Activated CD8-positive, alpha-beta T cell treated with anti-CD3 and anti-CD28 coated beads, Interleukin-2, amount 10 ng/mL, durations not matched to agents 7 days and 5 days (primary cell): ENCODE results near the gene TANC1. TPM values are rescaled to one million over a fixed set of nuclear protein-coding genes. Genes with fewer than 3 reads are reported as not detected.

Experiments used
- ATAC-seq: fragments of 150-1000 bp; cut with Tn5 transposase; one replicate; pipeline ENCODE4 v1.10.0; 2021; ENCODE audit warnings: moderate library complexity
- CTCF ChIA-PET: fragments of 350-600 bp; sonication (Branson Sonifier 250); formaldehyde crosslinking; loops from one replicate; lab custom pipeline; 2021; ENCODE audit warnings: antibody characterized with exemption; lab: Charles Lee
- POLR2A ChIA-PET: fragments of 350-600 bp; sonication (Branson Sonifier 250); formaldehyde crosslinking; loops from one replicate; lab custom pipeline; 2021; ENCODE audit warnings: antibody characterized with exemption; lab: Charles Lee
- DNase-seq: peaks from one replicate; pipeline ENCODE4 v3.0.0-alpha.2; 2020
- H3K27ac Mint-ChIP-seq: one replicate; pipeline ENCODE4 v1.8.0; 2021; ENCODE audit warnings: mild to moderate bottlenecking, mixed read lengths
- H3K27me3 Mint-ChIP-seq: one replicate; pipeline ENCODE4 v1.8.0; 2021; ENCODE audit warnings: low read depth, mixed read lengths
- H3K36me3 Mint-ChIP-seq: one replicate; pipeline ENCODE4 v1.8.0; 2021; ENCODE audit warnings: low read depth, mixed read lengths
- H3K4me1 Mint-ChIP-seq: one replicate; pipeline ENCODE4 v1.8.0; 2021; ENCODE audit warnings: low read depth, mixed read lengths
- H3K4me3 Mint-ChIP-seq: one replicate; pipeline ENCODE4 v1.8.0; 2021; ENCODE audit warnings: mild to moderate bottlenecking, mixed read lengths
- H3K9me3 Mint-ChIP-seq: one replicate; pipeline ENCODE4 v1.8.0; 2022; ENCODE audit warnings: mixed read lengths; ENCODE audit not compliant: insufficient read depth
- total RNA-seq, 2 experiments: library from RNA; stranded (reverse); gene quantifications; one replicate each; pipeline ENCODE4 v1.2.3, GENCODE V29; 2021

The TANC1 gene
- total RNA-seq, 2 experiments from 2014 or later, result 0.37 to 0.55 TPM

DNA sequence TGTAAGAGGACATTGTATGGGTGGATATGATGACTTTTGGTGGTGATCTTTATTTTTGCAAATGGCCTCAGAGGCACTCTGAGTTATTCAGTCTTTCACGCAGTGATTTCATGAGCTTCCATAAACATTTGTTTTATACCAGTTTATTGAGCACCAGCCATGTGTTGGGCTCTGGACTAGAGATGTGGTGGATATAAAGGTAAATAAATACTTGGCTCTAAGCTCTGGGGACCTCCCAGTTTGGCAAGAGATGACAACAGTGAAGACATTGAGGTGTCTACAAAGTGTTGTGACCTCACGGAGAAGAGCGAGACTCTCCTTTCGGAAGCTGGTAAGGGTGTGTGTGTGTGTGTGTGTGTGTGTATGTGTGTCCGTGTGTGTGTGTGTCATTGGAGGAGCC is 146.4 kb downstream of the TANC1 start:
- Mint-ChIP-seq H3K27me3 (no peaks in the 10 kb centered on the region), H3K9me3 (no peaks in the 10 kb centered on the region), H3K4me3 (no peak overlapping the region), H3K4me1 (peaks cover 2% of the 10 kb centered on the region), H3K36me3 (no peaks in the 10 kb centered on the region), H3K27ac (no peak overlapping the region)
- ATAC-seq (no peak), DNase-seq (no peak)
- POLR2A ChIA-PET, result interaction anchor here (0.5 kb wide), 1 partner anchor 554 kb away, joined by 3 read pairs; no protein-coding TSS in a partner anchor
- CTCF ChIA-PET, result interaction anchor here (1.2 to 5.8 kb wide), 2 partner anchors 22 to 214 kb away, joined by 4 to 75 read pairs; no protein-coding TSS in a partner anchor

DNA sequence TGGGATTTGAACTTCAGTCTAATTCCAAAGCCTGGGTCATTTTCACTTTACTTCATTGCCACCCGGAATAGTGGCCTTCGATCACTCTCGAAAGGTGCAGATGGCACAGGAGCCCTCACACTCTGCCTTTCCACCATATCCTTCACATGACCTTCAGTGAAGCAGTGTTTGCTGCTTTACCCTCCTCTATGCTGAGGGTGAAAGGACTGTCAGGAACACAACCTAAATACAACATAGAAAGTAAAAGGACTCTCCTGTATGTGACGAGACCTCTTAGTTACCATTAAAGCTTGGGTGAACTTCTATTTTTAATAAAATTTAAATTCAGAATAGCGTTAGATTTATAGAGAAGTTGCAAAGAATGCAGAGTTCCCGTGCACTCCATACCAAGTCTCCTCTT is 148.5 kb downstream of the TANC1 start:
- peaks cover 2% of the 10 kb centered on the region for H3K4me1 Mint-ChIP-seq
- H3K36me3 Mint-ChIP-seq, result no peaks in the 10 kb centered on the region
- no peak overlapping the region for H3K27ac Mint-ChIP-seq
- DNase-seq, result no peak
- H3K27me3 Mint-ChIP-seq, result no peaks in the 10 kb centered on the region
- POLR2A ChIA-PET, result no interaction called here
- H3K9me3 Mint-ChIP-seq, result no peaks in the 10 kb centered on the region
- CTCF ChIA-PET, result interaction anchor here (1.4 to 5.8 kb wide), 2 partner anchors 12 to 216 kb away, joined by 3 to 75 read pairs; no protein-coding TSS in a partner anchor
- no peak for ATAC-seq
- no peak overlapping the region for H3K4me3 Mint-ChIP-seq

DNA sequence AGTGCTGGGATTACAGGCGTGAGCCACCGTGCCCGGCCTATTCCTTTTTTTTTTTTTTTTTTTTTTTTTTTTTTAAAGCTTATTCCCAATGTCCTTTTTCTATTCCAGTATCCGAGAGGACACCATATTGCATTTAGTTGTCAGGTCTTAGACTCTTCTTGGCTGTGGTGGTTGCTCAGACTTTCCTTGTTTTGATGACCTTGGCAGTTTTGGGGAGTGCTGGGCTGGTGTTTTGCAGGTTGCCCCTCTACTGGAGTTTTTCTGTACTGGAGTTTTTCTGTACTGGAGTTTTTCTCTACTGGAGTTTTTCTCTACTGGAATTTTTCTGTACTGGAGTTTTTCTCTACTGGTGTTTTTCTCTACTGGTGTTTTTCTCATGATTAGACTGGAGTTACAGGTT is 149.2 kb downstream of the TANC1 start:
- DNase-seq (no peak), ATAC-seq (no peak)
- ChIA-PET POLR2A (no interaction called here), CTCF (interaction anchor here (1.4 to 5.8 kb wide), 3 partner anchors 12 to 225 kb away, joined by 3 to 75 read pairs (median 5); no protein-coding TSS in a partner anchor)
- Mint-ChIP-seq H3K4me3 (no peak overlapping the region), H3K9me3 (no peaks in the 10 kb centered on the region), H3K27me3 (no peaks in the 10 kb centered on the region), H3K4me1 (peaks cover 2% of the 10 kb centered on the region), H3K36me3 (no peaks in the 10 kb centered on the region), H3K27ac (no peak overlapping the region)

DNA sequence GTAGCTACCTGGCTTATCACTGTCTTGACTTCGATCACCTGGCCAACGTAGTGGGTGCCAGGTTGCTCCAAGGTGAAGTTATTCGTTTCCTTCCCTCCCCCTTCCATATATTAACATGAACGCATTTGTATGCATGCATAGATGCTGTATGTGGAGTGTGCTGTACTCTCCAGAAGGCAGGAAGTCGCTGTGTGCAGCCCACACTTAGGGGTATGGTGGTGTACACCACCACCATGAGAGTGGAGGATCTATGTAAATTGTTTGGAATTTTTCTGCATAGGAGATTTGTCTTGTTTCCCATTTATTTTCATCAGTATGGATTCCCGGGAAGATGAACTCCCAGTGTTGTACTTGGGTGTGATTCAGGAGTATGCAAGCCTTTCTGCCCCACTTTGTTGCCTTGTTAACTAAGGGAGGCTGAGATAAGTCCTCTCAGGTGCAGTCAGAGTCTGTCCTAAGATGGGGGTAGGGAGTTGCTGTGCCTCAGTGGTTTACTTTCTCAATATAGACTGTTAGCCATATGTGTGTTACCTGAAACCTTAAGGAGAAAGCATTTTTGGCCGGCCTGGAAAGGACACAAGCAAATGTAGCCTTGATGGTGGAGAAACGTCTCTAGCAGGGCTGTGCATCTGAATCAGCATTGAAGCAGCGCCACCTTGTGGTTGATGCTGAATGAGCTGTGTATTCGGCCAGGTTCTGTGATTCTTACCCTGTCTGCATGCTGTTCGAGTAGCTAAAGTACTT is 149.8 kb downstream of the TANC1 start:
- Mint-ChIP-seq H3K4me1 (peaks cover 2% of the 10 kb centered on the region), H3K27me3 (no peaks in the 10 kb centered on the region), H3K9me3 (no peaks in the 10 kb centered on the region), H3K36me3 (no peaks in the 10 kb centered on the region), H3K4me3 (no peak overlapping the region), H3K27ac (no peak overlapping the region)
- DNase-seq (peak; percentile 85), ATAC-seq (peak; percentile 85)
- ChIA-PET POLR2A (no interaction called here), CTCF (interaction anchor here (0.6 to 5.8 kb wide), 57 partner anchors 9 to 850 kb away, joined by 3 to 75 read pairs (median 4); no protein-coding TSS in a partner anchor)

DNA sequence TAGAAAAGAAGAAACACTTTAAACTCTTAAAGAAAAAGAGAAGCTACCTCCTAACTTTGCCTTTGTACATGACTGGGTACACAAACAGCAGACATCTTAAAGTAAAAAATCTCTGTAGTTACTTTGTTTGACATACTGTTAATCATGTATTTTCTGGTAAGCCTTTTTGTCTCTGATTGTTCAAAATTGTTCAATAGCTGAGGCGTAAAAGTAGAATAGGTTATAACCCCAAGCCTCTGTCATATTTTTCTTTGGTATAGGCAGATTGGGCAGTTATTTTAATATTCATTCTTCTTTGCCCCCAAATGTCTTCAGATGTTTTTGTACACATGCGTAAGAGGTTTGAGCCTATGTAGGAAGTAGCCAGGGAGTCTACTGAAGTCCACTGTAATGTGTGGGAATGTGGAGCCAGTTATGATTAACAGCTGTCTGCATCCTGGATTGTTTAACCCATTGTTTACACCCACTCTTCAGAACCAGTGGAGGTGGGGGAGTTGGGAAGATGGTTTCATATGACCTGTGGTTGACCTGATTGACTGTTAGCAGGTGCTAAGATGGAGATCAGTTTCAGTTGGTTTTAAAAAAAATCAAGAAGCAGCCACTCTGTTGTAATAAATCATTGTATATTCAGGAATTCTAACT is 150.5 kb downstream of the TANC1 start:
- POLR2A ChIA-PET, result no interaction called here
- ATAC-seq (no peak), DNase-seq (no peak)
- Mint-ChIP-seq H3K4me3 (no peak overlapping the region), H3K9me3 (no peaks in the 10 kb centered on the region), H3K4me1 (peaks cover 3% of the 10 kb centered on the region), H3K27me3 (no peaks in the 10 kb centered on the region), H3K27ac (no peak overlapping the region), H3K36me3 (no peaks in the 10 kb centered on the region)
- CTCF ChIA-PET, result interaction anchor here (0.6 to 5.8 kb wide), 59 partner anchors 9 to 849 kb away, joined by 3 to 75 read pairs (median 3); no protein-coding TSS in a partner anchor

DNA sequence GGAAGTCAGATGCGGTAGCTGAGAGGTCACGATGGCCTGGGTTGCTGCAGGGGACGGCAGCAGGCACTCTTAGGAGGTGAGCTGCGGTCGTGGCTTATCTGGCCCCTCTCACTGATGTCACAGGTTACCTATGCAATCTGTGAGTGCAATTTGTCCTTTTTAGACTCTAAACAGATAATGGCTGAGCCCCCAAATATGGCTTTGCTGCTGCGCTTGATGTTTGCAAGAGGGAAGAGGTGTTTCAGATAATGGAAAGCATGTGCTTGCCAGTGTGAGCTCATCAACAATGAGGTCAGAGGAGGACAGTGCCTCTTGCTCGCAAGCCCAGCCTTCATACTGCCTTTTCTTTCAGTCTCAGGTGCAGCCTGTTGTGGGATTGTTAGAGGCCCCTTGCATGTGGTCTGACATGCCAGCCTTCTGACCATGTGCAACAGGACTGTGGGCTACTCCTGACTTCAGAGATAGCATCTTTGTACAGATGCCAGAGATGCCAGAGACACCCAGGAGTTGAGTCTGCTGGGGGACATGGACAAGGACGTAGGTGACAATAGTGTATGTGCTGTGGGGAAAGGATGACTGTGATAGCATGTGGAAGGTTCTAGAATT is 151.3 kb downstream of the TANC1 start:
- Mint-ChIP-seq H3K4me3 (no peak overlapping the region), H3K4me1 (peaks cover 11% of the 10 kb centered on the region), H3K9me3 (no peaks in the 10 kb centered on the region), H3K27ac (no peak overlapping the region), H3K27me3 (no peaks in the 10 kb centered on the region), H3K36me3 (no peaks in the 10 kb centered on the region)
- DNase-seq, result no peak
- POLR2A ChIA-PET, result no interaction called here
- CTCF ChIA-PET, result interaction anchor here (0.7 to 5.8 kb wide), 20 partner anchors 11 to 848 kb away, joined by 3 to 75 read pairs (median 5); no protein-coding TSS in a partner anchor
- ATAC-seq, result no peak

DNA sequence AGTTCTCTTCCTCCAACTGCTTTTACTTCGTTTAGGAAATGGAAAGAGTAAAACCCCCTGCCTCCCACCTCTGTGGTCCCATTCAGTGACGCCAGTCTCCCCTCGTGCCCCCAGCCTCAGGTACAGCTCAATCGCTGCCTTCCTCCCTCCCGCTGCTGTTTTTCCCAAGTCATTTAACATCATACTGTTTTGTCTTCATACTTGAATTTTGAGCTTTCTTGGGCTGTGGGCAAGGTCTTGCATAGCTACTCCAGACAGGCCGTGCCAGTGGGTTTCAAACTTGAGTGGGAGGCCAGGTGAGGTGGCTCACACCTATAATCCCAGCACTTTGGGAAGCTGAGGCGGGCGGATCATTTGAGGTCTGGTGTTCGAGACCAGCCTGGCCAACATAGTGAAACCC is 155.3 kb downstream of the TANC1 start:
- Mint-ChIP-seq H3K9me3 (no peaks in the 10 kb centered on the region), H3K4me1 (peaks cover 16% of the 10 kb centered on the region), H3K36me3 (no peaks in the 10 kb centered on the region), H3K4me3 (no peak overlapping the region), H3K27ac (no peak overlapping the region), H3K27me3 (no peaks in the 10 kb centered on the region)
- no peak for DNase-seq
- ATAC-seq, result no peak
- ChIA-PET CTCF (interaction anchor here (0.9 kb wide), 1 partner anchor 95 kb away, joined by 3 read pairs; no protein-coding TSS in a partner anchor), POLR2A (no interaction called here)

DNA sequence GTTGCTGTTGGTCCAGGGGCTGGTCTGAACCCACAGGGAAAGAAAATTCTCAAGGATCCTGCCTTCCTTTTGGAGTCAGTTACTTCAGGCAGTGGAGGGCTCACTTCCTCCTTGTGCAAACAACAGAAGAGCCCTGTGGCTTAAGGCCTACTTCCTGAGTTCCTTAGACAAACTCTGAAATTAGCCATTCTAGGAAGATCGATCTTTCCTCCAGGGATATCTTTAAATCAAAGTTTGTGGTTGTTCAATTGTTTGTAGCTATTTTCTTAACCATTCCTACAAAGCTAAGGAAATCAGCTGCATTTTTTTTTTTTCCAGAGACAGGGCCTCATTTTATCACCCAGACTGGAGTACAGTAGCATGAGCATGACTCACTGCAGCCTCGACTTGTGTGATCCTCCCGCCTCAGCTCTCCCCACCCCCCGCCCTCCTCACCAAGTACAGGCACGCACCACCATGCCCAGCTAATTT is 156.0 kb downstream of the TANC1 start:
- CTCF ChIA-PET, result interaction anchor here (0.6 kb wide), 1 partner anchor 236 kb away, joined by 3 read pairs; no protein-coding TSS in a partner anchor
- Mint-ChIP-seq H3K27me3 (no peaks in the 10 kb centered on the region), H3K9me3 (no peaks in the 10 kb centered on the region), H3K4me3 (no peak overlapping the region), H3K36me3 (no peaks in the 10 kb centered on the region), H3K27ac (peak overlapping the region; percentile 68), H3K4me1 (peaks cover 19% of the 10 kb centered on the region)
- POLR2A ChIA-PET, result interaction anchor here (0.6 kb wide), 1 partner anchor 1117 kb away, joined by 4 read pairs; no protein-coding TSS in a partner anchor
- DNase-seq (no peak), ATAC-seq (peak; percentile 71)

DNA sequence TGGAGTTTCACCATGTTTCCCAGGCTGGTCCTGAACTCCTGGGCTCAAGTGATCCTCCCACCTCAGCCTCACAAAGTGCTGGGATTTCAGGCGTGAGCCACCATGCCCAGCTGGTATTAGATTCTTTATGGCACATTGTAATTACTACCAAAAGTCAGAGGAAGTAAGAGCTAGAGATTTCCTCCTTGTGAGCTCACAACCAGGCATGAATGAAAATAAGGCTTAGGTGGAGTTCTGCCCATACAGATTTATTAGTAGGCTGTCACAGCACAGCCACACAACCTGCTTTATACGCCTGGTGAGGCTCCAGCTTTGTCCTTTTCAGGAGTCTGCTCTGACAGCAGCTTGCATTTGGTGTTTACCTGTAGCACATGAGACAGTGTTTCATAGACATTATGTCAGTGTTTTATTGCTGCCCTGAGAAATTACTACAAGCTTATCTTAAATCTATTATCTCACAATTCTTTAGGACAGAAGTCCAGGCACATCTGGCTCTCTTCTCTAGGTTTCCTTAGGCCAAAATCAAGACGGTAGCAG is 156.6 kb downstream of the TANC1 start:
- no peaks in the 10 kb centered on the region for H3K27me3 Mint-ChIP-seq
- peaks cover 19% of the 10 kb centered on the region for H3K4me1 Mint-ChIP-seq
- ChIA-PET POLR2A (no interaction called here), CTCF (interaction anchor here (0.6 kb wide), 1 partner anchor 237 kb away, joined by 3 read pairs; no protein-coding TSS in a partner anchor)
- H3K27ac Mint-ChIP-seq, result peak overlapping the region; percentile 68
- no peaks in the 10 kb centered on the region for H3K9me3 Mint-ChIP-seq
- H3K4me3 Mint-ChIP-seq, result no peak overlapping the region
- no peak for ATAC-seq
- DNase-seq, result no peak
- H3K36me3 Mint-ChIP-seq, result no peaks in the 10 kb centered on the region

DNA sequence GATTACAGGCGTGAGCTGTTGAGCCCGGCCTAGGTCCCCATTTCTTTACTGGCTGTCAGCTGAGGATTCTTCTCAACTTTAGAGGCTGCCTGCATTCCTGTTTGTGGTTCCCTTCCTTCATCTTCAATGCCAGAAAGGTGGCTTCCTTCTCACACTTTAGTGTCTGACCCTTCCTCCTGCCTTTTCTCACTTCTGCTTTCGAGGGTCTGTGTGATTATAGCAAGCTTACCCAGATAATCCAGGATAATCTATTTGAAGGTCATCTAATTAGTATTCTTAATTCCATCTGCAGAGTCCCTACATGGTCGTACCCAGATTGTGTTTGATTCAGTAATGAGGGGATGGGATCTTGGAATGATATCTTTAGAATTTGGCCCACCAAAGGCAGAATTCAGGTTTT is 157.4 kb downstream of the TANC1 start:
- Mint-ChIP-seq H3K4me3 (no peak overlapping the region), H3K4me1 (peaks cover 19% of the 10 kb centered on the region), H3K36me3 (no peaks in the 10 kb centered on the region), H3K27ac (no peak overlapping the region), H3K27me3 (no peaks in the 10 kb centered on the region), H3K9me3 (no peaks in the 10 kb centered on the region)
- ChIA-PET POLR2A (no interaction called here), CTCF (no interaction called here)
- DNase-seq (no peak), ATAC-seq (no peak)

DNA sequence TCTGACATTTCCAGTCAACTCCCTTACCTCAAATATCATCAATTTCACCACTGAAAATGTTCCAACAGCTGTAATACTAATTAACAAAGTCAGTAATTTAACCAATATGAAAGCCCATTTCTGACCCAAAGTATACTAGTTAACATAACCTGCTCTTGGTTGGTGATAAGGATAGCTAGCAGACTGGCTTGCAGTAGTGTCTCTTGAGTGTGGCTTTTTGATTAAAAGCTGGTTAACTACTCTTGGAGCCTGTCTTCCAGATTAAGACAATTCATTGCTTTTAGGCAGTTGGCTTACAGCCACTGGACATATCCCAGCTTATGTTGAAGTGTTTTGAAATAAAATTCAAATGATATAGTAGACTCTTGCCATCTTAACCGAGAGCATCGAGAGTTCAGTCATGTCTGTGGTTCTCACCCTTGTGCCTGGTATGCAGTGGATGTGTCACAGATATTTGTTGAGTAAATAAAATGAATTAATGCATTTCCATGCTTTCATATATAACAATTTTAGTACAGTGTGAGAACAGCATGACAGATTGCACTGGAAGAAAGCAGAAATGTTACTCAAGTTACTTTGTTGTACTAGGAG is 158.1 kb downstream of the TANC1 start:
- Mint-ChIP-seq H3K27me3 (no peaks in the 10 kb centered on the region), H3K9me3 (no peaks in the 10 kb centered on the region), H3K27ac (no peak overlapping the region), H3K4me1 (peaks cover 19% of the 10 kb centered on the region), H3K36me3 (no peaks in the 10 kb centered on the region), H3K4me3 (no peak overlapping the region)
- DNase-seq (no peak), ATAC-seq (no peak)
- CTCF ChIA-PET, result interaction anchor here (1.8 kb wide), 1 partner anchor 8 kb away, joined by 7 read pairs; no protein-coding TSS in a partner anchor
- POLR2A ChIA-PET, result no interaction called here
